Subcutaneous adipose tissue (tissue), 4 donors: ENCODE results near the gene TMPRSS15. TPM values are rescaled to one million over a fixed set of nuclear protein-coding genes. Genes with fewer than 3 reads are reported as not detected.

Source experiments
- total RNA-seq, 4 donors: library from RNA; depleted of rRNA; stranded (reverse); fragments of >200 nt; gene quantifications; one replicate each; pipeline ENCODE4 v1.1.0, GENCODE V29; 2016
- TF ChIP-seq, protein P1 (sequence below): fragments of 450-650 bp; IDR thresholded peaks from one replicate; pipeline ENCODE4 v1.5.1; 2016; ENCODE audit warnings: low read depth, mild to moderate bottlenecking, control low read depth, antibody characterized with exemption, moderate library complexity

TMPRSS15 gene
- total RNA-seq, 4 donors from 2014 or later = not detected

DNA sequence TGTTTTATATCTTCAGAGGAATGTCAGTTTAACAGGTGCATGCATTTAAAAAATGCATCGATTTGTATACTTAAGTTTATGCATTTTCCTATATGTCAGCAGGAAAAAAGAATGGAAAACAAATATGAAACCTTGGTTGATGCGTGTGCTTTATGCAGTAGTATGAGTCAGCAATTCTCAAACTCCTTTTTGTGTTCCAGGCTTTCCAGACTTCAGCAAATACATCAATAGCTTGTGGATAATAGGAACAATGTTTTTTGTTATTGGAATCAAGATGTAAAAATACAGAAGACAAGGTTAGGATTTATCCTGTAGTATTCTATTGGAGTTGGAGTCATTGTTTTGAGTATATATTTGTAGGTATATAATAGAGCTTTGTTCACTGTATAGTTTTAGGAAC lies 113.7 kb downstream of the TMPRSS15 start:
- TF ChIP-seq, protein P1, sequence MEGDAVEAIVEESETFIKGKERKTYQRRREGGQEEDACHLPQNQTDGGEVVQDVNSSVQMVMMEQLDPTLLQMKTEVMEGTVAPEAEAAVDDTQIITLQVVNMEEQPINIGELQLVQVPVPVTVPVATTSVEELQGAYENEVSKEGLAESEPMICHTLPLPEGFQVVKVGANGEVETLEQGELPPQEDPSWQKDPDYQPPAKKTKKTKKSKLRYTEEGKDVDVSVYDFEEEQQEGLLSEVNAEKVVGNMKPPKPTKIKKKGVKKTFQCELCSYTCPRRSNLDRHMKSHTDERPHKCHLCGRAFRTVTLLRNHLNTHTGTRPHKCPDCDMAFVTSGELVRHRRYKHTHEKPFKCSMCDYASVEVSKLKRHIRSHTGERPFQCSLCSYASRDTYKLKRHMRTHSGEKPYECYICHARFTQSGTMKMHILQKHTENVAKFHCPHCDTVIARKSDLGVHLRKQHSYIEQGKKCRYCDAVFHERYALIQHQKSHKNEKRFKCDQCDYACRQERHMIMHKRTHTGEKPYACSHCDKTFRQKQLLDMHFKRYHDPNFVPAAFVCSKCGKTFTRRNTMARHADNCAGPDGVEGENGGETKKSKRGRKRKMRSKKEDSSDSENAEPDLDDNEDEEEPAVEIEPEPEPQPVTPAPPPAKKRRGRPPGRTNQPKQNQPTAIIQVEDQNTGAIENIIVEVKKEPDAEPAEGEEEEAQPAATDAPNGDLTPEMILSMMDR = no peak

DNA sequence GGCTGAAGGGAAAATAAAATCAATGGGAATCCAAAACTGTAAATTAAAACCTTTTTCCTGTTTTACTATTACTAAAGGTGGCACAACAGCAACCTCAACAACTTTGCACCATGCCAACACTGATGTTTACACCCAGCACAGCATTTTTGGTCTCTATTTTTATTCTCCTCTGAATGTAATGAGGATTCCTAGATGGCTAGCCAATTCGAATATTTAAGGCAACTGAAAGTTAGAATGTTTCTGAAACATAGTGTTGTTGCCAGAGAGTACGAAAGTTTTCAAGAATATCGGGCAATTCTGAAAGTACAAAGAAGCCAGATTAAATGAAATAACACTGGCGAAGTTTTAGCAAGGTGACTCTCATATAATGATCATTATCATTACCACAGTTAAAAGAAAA lies 118.2 kb downstream of the TMPRSS15 start:
- TF ChIP-seq, protein P1 = no peak

DNA sequence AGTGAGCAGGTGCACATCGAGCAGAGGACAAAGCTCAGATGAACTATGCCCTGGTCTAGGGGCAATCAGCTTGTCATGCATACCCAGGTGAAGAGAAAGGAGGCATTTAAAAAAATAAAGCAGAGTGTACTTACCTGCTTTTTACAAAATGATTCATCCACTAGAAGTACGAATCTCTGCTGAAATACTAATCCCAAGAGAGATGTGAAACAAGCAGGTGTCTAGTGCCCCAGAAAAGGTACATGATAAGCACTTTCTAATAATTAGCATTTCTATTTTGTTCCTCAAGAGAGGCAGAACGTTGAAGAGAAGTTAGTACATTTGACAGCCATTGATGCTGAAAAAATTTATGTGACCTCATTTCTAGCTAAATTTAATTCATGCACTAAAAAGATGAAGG lies 127.8 kb downstream of the TMPRSS15 start:
- TF ChIP-seq, protein P1 = no peak

DNA sequence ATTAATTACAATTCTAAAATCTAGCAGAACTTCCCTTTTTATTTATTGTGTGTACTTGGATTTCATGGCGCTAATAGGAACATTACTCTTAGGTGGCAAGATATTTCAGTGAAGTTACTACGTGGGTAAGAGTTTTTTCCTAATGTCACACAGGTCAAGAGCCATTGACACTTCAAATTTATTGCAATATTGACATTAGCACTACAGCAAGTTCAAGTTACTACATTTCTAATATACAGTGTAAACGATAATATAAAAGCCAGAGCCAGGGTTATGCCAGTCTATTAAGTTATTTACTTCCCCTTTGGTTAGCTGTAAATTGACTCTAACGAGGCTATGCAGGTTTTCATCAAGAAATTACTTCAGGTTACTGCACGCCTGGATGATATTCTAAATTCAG lies 129.2 kb downstream of the TMPRSS15 start:
- TF ChIP-seq, protein P1 = no peak

DNA sequence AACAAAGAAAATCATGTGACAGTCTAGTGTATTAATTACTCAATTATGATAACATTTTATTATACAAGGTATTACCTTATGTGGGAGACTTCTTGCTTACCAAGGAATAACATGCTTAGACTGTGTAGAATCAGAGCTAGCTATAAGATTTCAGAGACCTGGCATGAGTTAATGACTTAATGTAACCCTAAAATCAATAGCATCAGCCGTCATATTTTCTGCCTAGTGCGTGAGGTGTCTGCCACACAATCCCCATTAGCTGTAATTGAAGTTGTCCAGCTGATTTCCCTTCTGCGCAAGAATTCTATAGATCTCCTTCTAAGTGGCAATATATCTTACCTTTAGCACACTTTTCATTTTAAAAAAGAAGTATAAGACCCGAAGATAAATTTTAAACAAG lies 130.2 kb downstream of the TMPRSS15 start:
- TF ChIP-seq, protein P1 = no peak

DNA sequence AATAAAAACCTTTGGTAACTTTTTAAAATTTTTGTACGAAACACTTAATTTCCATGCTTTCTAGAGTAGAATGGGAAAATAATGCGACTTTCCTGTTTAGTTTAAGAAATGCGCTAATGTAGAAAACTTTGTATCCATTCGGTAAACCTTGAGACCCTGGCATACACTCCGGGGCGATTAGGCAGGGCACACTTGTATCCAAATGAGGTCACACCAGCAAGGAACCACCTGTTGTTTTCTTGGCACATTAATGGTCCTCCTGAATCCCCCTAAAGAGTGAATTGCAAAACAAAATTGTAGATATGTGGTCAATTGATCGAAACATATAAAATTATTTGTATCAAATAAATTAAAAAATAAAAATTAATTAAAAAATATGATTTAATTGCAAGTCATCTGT lies 133.7 kb downstream of the TMPRSS15 start:
- TF ChIP-seq, protein P1 = no peak

DNA sequence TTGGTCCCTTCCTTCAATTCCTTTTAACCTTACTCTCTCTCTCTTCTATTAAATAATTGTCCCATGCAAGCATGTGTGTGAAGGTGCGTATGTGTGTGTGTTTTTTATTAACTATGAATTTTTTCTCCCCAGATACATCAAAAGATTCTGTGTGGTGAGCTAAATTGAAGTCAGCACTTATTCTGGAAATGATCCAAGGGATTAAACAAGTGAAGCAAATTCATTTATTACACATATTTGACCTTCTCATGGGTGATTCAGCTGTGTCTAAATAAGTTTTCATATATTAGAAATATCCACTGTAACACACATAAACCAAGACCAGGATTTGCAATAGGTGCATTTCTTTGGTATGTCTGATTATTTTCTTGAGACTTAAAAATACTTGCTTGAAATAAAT lies 134.7 kb downstream of the TMPRSS15 start:
- TF ChIP-seq, protein P1 = no peak
